HG02981 (cell line): Measurements from ENCODE around the gene SSH3.

Experiments used
- ATAC-seq: cut with Tn5 transposase; IDR thresholded peaks from one replicate; pipeline ENCODE4 v1.9.1; 2021; ENCODE audit warnings: mild to moderate bottlenecking, moderate library complexity; ENCODE audit not compliant: unreplicated experiment

The SSH3 gene

DNA sequence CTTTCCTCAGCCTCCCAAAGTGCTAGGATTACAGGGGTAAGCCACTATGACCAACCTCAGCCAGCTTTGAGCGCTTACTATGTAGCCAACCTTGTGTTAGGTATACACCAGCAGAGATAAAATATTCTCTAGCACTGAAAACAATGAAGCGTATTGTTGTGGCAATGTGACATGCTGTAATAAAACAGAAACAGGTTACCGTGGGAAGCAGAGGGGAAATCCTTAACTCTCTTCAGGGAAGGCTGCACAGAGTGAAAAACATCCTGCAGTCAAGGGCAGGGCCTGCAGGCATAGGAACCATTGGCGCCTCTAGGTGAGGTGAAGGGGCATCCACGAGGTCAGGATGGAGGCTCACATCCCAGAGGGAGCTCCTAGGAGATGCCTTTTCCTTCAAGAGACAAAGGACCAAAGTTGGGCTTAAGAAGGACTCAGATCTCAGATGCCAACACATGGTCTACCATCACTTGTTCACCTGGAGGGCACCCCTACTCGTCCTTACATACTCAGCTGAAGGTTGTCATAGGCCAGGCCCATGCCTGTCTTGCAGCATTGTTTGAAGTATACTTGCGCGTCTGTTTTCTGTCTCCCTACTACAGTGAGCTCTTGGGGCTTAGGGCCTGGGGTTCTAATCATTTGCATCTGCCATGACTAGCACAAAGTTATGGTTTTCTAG lies 42.1 kb downstream of the SSH3 start:
- ATAC-seq = no peak

DNA sequence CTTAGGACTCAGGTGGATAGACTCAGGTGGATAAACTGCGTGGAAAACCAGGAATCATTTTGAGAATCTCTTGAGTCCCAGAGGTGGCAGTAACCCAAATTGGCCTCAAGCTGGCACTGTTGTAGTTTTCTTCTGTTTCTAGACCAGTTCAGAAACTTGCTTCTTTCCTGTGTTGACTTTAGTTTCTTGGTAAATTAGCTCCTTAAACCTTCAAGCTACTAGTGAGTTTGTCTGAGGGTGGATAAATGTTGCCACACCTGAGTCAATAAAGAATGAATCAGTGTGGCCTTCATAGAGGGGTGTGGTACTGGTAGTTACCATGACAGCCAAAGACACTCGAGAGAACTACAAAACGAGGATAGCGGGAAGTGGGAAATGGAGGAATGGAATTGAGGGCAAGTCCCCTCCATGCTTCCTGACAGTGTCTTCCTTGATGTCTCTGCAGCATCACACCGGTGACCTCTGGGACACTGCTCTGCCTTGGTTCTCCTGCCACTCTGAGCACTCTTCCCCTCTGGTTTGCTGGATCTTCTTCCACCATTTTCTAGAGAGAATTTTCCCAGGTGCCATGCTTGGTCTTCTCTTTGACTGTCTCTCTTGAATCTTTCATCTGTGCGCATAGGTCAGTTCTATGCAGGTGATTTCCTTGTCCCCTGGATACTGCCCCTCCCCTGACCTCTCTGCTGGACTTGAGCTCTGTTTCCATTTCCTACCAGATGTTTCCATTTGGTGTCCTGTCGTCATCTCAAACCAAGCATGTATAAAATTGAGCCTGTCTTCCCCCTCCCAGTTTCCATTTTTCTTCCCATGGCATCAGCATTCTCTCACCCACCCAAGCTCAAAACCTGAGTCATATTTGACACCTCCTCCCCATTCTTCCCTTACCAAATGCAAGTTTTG lies 42.8 kb downstream of the SSH3 start:
- no peak for ATAC-seq

DNA sequence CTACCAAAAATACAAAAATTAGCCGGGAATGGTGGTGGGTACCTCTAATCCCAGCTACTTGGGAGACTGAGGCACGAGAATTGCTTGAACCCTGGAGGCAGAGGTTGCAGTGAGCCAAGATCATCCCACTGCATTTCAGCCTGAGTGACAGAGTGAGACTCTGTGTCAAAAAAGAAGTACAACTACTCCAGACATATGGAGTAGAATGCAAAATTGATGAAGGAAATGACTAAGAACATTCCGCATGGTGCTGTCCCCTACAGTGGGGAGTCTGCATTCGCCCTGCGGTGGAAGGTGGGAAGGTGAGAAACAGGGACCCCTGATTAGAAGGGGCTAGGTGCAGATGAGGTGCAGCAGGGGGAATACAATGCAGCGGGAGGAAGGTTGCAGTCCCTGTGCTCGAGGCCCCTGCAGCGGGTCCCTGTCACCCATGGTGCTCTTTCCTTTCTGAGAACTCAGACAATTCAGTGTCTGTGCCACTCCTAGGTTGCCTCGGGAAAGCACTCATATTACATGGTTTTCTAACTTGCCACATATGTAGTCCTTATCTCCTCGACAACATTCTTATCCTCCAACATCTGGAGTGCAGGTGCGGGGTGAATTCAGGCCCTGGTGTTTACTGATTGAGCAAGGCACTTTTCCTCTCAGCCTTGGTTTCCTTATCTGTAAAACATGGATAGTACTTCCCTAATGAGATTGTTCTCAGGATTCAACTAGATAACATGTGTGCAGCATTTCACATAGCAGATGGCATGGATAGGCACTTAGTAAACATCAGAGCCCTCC lies 44.8 kb downstream of the SSH3 start:
- ATAC-seq = no peak

DNA sequence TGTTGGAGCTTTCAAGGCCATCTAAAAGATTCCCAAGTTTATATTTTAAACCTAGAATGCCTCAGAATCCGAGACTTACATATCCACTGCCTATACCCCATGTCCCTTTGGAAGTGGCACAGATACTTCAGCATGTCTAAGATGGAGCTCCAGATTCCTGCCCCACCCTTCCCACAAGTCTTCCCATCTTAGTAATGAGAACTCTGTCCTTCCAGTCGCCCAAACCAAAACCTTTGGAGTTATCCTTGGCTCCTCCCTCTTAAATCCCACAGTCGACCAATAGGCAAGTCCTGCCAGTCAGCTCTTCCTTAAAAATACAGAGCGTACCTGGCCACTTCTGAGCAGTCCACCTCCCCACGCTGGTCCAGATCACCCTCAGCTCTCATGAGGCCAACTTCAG lies 45.7 kb downstream of the SSH3 start:
- ATAC-seq = no peak

DNA sequence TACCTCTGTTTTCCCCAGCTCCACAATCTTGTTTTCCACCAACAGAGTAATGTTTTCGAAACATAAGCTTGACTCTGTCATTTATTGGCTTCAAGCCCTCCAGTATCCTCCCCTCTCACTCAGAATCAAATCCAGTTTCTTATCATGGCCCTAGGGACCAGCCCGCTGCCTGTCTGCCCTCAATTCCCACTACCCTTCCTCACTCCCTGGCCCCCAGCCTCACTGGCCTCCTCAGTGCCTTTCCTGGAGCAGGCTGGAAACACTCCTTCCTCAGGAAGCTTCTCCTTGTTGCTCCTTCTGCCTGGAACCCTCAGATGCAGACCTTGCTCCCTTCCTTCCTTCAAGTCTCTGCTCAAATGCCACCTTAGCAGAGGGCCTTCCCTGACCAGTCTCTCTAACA lies 46.1 kb downstream of the SSH3 start:
- no peak for ATAC-seq

DNA sequence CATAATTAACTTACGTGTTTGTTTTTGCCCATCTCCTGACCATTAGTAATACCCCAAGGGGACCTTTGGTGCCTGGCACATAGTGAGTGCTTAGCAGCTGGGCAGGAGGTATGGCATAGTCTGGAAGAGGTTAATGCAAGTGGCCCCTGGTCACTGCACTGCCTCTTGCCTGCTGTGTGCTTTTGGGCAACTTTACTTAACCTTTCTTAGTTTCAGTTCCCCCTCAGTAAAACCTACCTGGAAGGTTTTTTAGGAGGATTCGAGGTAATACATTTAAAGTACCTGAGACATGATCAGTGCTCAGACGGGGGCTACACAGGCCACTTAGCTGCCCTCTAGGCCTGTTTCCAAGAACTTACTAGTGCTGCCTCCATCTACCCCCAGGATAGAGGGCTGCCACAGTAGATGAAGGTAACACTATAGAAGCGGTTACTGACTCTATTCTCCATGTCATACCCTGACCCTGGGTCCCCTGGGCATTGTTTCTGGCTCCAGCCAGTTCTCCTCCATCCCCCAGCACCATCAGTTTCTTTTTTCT lies 46.7 kb downstream of the SSH3 start:
- no peak for ATAC-seq

DNA sequence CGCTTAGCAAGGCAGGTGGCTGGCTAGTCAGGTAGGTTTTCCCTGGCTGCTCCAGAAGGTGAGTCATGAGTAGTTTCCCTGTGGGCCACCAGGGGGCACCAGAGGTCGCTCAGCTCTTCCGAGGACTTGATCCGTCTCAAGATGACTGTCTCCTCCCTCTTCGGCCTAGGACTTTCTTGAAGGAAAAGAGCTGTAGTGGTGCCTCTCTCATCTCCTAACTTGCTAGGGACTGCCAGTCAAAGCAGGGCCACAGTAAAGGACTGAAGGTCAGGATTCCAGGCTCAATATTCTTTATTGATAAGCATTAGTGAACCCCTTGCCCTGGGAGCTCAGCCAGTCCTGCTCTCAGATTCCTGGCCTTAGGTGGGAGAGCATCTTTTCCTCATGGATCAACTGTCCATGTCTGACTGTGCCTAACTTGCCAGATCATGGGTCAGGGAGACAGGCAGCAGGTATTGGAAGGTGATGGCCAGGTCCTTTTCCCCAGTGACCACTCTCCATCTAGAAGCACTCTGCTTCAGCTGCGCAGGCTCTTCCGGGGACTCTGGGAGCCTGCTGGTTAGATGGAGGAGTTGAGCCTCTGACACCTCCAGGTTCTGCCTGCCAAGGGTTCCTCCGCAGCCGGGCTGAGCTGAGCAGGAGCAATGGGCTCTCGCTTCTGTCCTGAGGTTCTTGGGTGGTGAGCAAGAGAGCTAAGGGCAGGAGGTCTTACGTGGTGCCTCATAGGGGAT lies 48.1 kb downstream of the SSH3 start:
- no peak for ATAC-seq

DNA sequence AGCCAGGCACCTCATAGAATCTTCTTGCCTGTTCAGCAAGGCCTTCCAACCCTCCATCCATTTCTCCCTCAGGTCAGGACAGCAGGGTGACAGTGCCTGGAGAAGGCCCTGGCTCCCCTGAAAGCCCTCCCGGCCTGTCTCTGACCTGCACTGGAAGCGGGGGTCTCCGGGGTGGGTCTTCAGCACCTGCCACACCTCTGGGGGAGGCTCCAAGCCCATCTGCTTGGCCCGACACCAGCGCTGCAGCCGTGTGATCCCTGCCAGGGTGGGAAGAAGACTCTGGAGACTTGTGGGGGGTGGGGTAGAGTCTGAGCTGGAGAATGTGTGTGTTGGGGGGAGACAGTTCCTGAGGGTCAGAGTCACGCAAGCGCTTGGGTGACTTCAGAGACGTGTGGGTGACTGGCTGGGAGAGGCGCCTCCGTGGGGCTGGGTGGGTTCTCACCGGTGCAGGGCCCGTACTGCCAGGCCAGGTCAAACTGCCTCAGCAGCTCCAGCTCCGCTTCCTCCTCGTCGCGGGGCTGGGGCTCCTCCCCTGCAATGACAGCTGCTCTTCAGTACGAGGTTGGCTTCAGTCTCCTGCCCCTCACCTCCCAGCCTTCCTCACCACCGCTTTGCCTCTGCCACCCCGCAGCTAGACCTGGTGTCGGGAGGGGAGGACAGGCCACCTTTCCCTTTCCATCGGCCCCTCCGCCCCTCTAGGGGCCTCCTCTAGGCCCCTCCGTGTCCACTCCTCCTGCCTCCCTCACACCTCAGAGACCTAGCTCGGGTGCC lies 49.4 kb downstream of the SSH3 start:
- peak; percentile 8 for ATAC-seq

DNA sequence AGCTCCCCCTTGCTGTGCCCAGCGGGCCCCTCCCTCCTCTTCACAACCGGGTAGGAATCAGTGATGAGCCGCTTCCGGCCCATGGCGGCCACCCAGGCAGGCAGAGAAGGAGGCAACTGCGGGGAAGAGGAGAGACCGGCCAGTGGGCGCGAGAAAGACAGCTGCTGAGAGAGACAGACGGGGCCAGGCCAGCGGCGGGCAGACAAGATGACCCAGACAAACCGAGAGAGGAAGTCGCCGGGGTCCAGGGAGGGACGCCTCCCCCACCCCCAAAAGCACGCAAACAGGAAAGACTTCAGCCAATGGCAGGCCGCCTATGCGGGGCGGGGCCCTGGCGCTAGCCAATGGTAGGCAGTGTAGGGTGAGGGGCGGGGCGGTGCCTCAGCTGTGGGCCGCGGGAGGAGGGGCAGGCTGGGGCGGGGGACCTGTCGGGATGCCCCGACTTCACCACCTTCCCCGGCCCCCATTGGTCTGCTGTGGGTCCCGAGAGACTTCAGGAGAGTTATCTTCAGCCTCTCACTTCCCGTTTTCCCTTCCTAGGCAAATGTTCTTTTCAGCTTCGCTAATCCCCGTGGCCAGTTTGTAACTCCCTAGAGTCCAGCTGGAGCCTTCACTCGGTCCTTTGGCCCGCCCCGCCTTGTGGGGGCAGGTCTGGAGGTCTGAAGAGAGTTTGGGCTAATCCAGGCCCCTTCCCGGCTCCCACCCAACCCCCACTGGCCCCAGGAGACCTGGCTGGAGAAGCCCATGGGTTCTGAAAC lies 50.2 kb downstream of the SSH3 start, which contains the start of gene POLD4:
POLD4 (minus strand) TSS at position 230 of the 758 bp plus-strand sequence; CDS start at position 83, 147 bp downstream.
- ATAC-seq = peak; percentile 67

DNA sequence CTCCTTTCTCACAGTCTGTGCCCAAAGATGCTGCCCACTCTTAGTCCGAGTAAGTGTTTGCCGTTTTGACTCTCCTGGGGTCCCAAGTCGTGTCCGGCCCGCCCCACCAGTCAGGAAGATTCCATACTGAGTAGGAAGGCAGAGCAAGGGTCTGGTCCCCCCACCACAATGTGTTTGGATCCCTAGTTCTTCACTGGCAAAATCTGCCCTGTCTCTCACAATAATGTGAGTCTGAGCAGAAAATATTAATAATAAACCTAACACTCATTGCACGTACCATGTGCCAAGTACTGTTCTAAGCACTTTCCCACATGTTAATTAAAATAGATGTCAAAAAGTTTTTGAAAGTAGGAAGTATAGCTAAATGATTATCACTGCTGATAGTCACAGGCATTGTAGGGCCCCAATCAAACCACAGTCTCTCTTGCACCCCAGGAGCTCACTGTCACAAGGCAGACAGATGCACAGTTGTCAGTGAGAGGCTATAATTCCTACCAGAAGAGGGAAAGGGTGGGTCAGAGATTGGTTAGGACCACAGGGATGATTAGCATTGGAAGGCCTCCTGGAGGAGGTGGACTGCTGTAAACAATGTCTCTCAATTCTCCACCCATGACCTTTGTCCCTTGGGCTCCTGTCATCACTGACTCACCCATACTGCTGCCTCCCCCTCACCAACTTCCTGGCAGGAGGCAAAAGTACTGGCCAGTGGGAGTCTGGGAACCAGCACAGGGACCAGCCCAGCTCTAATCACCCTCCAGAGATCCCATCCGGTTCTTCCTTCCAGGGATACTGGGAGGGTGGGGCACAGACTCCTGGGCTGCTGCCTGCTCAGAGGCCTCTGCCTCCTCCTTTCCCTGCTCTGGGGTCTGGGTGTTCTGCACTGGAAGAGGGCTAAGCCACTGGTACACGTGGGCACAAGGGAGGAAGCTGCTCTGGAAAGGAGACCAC lies 51.0 kb downstream of the SSH3 start:
- ATAC-seq = peak; percentile 0

DNA sequence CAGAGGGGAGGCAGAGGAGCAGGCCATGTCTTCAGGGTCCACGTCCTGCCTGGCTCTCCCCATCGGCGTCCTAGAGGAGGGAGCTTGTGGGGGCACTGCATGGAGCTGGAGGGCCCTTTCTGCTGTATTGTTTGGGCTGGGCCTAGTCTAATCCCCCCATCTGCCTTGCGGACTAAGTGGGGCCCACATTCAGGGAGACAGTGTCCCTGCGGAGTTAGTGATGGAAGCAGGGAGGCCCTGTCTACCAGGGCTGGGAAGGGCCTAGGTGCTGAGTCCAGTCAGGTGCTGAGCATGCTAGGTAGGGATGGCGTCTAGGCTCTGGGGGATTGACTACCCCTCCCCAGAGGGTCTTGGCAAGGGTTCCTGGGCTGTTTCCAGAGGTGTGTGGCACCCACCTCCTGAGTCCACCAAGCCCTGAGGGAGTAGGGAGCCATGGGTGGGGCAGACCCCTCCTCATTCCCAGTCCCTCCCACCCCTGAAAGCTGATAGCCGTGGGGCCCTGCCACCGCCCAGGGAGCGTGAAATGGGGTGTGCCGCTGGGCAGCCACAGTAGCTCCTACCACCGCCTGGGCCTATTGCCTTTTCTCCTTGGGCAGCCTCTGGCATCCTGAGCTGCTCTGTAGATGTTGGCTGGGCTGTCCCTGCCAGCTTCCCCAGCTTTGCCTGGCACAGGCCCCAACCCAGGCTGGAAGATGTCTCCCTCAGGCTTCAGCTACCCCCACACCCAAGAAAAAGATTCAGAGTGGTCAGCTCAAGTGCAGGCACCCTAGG lies 51.9 kb downstream of the SSH3 start:
- no peak for ATAC-seq

DNA sequence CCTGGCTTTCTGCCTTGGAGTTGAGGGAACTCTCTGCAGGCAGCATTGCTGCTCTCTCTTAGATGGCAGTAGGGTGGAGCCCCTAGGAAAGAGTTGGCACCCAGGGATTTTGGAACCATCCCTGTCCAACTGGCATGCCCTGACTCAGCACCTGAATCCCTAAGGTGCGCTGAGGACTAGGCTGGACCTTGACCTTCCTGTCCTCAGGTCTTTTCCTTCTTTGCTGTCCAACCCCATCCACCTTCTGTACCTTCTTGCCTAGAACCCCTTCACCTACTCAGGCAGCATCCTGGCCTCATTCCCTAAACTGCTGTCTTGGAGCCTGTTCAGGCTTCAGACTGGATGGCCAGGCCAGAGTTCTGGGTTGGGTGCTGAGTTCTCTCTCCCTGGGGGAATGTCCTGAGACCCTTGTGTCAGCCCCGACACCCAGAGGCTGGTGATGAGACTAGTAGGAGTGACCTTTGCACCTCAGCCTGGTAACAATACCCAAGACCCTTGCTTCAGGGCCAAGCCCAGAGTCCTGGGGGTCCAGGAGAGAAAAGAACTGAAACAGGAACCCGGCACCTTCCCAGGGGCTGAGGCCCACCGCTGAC lies 52.6 kb downstream of the SSH3 start:
- ATAC-seq = no peak

DNA sequence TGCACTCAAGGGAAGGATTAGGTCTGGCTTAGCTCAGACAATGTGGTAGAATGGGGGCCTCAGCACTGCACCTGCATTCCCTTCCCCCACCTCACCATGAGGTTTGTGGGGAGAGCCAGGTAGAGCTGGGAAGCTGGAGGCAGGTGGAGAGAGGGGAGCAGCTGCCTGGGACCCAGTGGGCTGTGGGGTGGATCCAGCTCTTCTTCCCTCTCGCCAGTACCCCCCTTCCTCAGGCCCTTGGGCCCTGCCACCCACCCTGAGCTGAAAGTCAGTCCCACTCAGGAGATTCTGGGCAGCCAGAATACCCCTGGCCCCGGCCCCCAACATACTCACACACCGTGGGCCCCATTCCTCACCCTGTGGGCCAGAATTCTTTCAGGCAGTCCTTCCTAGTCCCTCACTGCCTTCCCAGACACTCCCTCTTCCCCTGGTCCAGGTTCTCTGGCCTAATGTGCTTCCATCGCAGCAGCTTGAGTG lies 53.1 kb downstream of the SSH3 start:
- no peak for ATAC-seq

DNA sequence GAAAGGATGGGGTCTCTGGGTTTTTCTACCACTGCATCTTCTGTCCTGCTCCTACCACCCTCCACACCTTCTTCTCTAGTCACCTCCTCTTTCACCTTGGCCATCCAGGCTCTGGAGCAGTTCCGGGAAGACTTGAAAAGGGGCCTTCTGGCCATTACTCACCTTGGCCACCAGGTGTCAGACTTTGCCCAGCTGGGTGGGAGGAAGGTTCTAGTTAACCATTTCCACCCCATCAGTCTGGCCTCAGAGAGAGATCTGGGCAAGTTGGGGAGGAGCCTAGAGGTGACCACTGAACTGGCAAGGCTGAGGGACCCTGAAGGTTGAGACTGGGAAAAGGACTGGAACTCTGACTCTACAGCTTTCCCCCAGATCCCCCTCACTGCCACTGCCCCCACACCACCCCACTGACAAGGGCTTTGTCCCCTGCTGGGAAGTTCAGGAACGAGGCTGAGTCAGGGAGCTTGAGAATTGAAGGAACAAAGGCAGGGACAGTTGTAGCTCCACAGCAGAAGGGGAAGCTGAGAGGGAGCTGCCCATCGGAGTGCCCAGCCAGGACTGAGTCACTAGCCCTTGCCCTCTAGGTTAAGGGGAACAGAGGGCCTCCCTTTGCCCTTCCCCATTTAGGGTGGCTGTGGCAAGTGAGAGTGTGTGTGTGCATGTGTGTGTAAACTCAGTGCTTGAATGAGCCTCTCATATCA lies 53.7 kb downstream of the SSH3 start:
- ATAC-seq = no peak

DNA sequence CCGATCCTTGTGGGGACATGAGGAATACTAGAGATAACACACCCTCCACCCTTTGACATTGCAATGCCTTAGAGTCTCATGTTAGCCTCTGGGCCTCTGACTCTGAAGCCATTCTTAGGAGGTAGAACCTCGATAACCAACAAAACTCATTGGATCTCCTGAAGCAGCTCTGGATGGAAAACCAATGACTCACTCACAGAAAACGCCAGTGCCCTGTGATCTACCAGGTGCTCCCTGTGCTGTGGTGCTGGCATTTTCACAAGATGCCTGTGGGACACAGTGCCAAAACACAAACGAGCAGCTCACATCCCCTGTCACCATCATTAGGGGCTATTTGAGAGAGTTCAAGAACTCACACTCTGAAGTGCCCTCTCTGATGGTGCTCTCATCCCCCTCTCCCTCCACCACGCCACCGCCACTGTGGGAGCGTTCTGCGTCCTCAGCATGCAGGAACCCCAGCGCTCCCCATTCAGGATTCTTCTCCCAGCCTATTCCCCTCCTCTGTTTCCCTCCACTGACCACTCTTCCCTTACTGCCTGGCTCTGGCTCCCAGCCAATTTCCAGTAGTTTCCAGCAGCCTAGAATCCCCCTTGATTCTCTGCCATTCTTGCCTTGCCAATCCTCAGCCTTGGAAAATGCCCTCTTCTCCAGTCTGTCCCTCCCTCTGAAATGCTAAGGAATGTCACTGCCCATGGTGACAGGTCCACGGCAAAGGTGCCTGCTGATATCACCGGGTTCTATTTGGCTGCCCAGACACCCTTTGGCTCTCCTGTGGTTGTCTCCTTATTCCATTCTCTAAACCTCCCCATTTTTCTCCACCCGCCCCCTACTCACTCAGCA lies 54.7 kb downstream of the SSH3 start:
- no peak for ATAC-seq
